ENCODE data around the gene RAB6A. TPM values are rescaled to one million over a fixed set of nuclear protein-coding genes. Genes with fewer than 3 reads are reported as not detected.

The RAB6A gene
- total and polyA plus RNA-seq, 10 of the 15 experiments (the other 5 are each of a cell fraction or from before 2014, with no cell fraction given): 9.8 to 107 (median 34.1) TPM

- no peaks in the 10 kb centered on the region for H3K79me2 ChIP-seq (ENCODE audit: control insufficient read depth, insufficient read depth, low read length)
- no peak overlapping the region for H3K9ac ChIP-seq (ENCODE audit: control insufficient read depth, insufficient read depth, low read length)
- CTCF ChIA-PET: interaction anchor here (0.9 to 1.4 kb wide), 3 partner anchors 9 to 68 kb away, joined by 3 to 5 read pairs (median 3); no protein-coding TSS in a partner anchor
- intact Hi-C loops (cut with micrococcal nuclease; ENCODE audit: unreplicated experiment): no loop called here
- POLR2A ChIA-PET: interaction anchor here (0.7 to 1.1 kb wide), 2 partner anchors 13 to 548 kb away, joined by 4 read pairs; no protein-coding TSS in a partner anchor
- peaks cover 0 to 6% of the 10 kb centered on the region in 2 experiments; a peak in 1 of 4 replicates for H3K36me3 ChIP-seq (ENCODE audit: control insufficient read depth in 2 of 2, insufficient read depth in 2 of 2, low read length in 1 of 2)
- H3K4me1 ChIP-seq (ENCODE audit: control insufficient read depth, insufficient read depth, low read length): no peaks in the 10 kb centered on the region
- no peak overlapping the region for H2AFZ ChIP-seq (ENCODE audit: control insufficient read depth, low read depth, low read length)
- SMC1A ChIA-PET (ENCODE audit: uncharacterized antibody, unreplicated experiment): interaction anchor here (1.0 kb wide), 1 partner anchor 587 kb away, joined by 3 read pairs; no protein-coding TSS in a partner anchor
- no peak overlapping the region for H3K27ac ChIP-seq (ENCODE audit: control insufficient read depth, insufficient read depth)
- no peak for TF ChIP-seq DPF2 (IDR thresholded peaks at IDR 0.05)
- no peak for TF ChIP-seq BACH1 (IDR thresholded peaks at IDR 0.05; ENCODE audit: borderline replicate concordance)
- no peak for TF ChIP-seq ZNF687 (IDR thresholded peaks at IDR 0.05)
- TF ChIP-seq POU2F2 (IDR thresholded peaks at IDR 0.05; ENCODE audit: borderline replicate concordance, low read depth, low read length): no peak
- TF ChIP-seq STAT3 (IDR thresholded peaks at IDR 0.05; ENCODE audit: low read depth, low read length): no peak
- no peak for TF ChIP-seq CREB1 (IDR thresholded peaks at IDR 0.05; ENCODE audit: low read depth)
- TF ChIP-seq BCL3 (IDR thresholded peaks at IDR 0.05; ENCODE audit: borderline replicate concordance, insufficient read depth, low read depth, low read length, poor library complexity, severe bottlenecking): no peak
- no peak for TF ChIP-seq ATF2 (IDR thresholded peaks at IDR 0.05; ENCODE audit: low read length)
- TF ChIP-seq SKIL (IDR thresholded peaks at IDR 0.05; ENCODE audit: low read depth, poor library complexity, severe bottlenecking): no peak
- in situ Hi-C loops (cut with MboI): no loop called here
- BruUV-seq (replicated peaks): no TSS peak
- FAIRE-seq (no peak), DNase-seq (ENCODE audit: low read depth, low spot score) (no peak), ATAC-seq (no peak)
- WGBS (ENCODE audit: insufficient coverage, insufficient replicate concordance, low lambda C conversion rate, missing lambda C conversion rate): 100% methylated on average over 4 of the region's 4 CpGs
- no peak overlapping the region for H3K4me3 ChIP-seq
- H3K27me3 ChIP-seq (replicated peaks in 1 of 2; ENCODE audit: control insufficient read depth in 2 of 2, insufficient read depth in 2 of 2, low read length in 1 of 2): no peaks in the 10 kb centered on the region
- no peak overlapping the region for H3K4me2 ChIP-seq (ENCODE audit: control insufficient read depth, insufficient read depth)
- no peaks in the 10 kb centered on the region for H3K9me3 ChIP-seq (replicated peaks; ENCODE audit: control insufficient read depth, insufficient read depth, low read length)
- RAD21 ChIA-PET (ENCODE audit: unreplicated experiment): no interaction called here
- H4K20me1 ChIP-seq (ENCODE audit: control insufficient read depth, insufficient read depth): no peaks in the 10 kb centered on the region
Measured at GRCh38 chr11:73693899-73694525, 66.9 kb downstream of the RAB6A start.

Measured in GM12878 (cell line).